ENCODE results near the gene PROSER3. TPM values are rescaled to one million over a fixed set of nuclear protein-coding genes. Genes with fewer than 3 reads are reported as not detected.

The PROSER3 gene
- total and polyA plus RNA-seq, 9 of the 15 experiments (the other 6 are each of a cell fraction or from before 2014, with no cell fraction given): 1.0 to 39.5 (median 5.1) TPM

GRCh38 chr19:35748106-35749020 is 9.6 kb upstream of the PROSER3 start, which contains the start of gene LIN37 (continued):
- TF ChIP-seq ZNF592 (IDR thresholded peaks at IDR 0.05) (peak; percentile 52; the same call in 1 of the 2 replicates), L3MBTL2 (IDR thresholded peaks at IDR 0.05) (peak; percentile 63), SRF (CRISPR knock-in tag; IDR thresholded peaks at IDR 0.05) (peak in 1 of 2 experiments; percentile 44; a peak in 1 of 4 replicates), NR2C1 (IDR thresholded peaks at IDR 0.05) (peak; percentile 96), NR2C1 (tag; IDR thresholded peaks at IDR 0.05) (peak; percentile 98), SMAD2 (IDR thresholded peaks at IDR 0.05; ENCODE audit: low read depth, low read length) (no peak; the same call in 1 of the 2 replicates), FOXK2 (conservative IDR thresholded peaks at IDR 0.05 in 1 of 2, IDR thresholded peaks at IDR 0.05 in 1 of 2; ENCODE audit: low read depth in 2 of 2) (peak; percentile 94 to 97), TAF1 (IDR thresholded peaks at IDR 0.05; ENCODE audit: control insufficient read depth, extremely low read depth, insufficient read depth, low read length, severe bottlenecking) (peak; percentile 36), RBBP5 (IDR thresholded peaks at IDR 0.05; ENCODE audit: borderline replicate concordance, insufficient read depth, low read length, poor library complexity, severe bottlenecking) (peak; percentile 62), FOXM1 (IDR thresholded peaks at IDR 0.05; ENCODE audit: low read depth) (no peak), FOXM1 (CRISPR knock-in tag; IDR thresholded peaks at IDR 0.05; ENCODE audit: low read depth) (no peak), TEAD2 (tag; IDR thresholded peaks at IDR 0.05) (no peak), CREB3 (tag; conservative IDR thresholded peaks at IDR 0.05; ENCODE audit: low read depth) (no peak), POLR2H (tag; IDR thresholded peaks at IDR 0.05; ENCODE audit: low read depth) (peak; percentile 76), SAP30 (IDR thresholded peaks at IDR 0.05; ENCODE audit: borderline replicate concordance, insufficient read depth, low read depth, low read length, poor library complexity, severe bottlenecking) (peak; percentile 63), SREBF1 (IDR thresholded peaks at IDR 0.05; ENCODE audit: borderline replicate concordance, low read depth, low read length) (peak; percentile 59; the same call in 1 of the 2 replicates), HDAC1 (IDR thresholded peaks at IDR 0.05) (peak in 1 of 2 experiments; percentile 73; a peak in 2 of 4 replicates), USF1 (CRISPR knock-in tag; IDR thresholded peaks at IDR 0.05) (peak; percentile 32; the same call in 1 of the 2 replicates)

Measured in K562 (cell line).